Fibroblast of villous mesenchyme (primary cell): ENCODE data around the gene ZFAND6. TPM values are rescaled to one million over a fixed set of nuclear protein-coding genes. Genes with fewer than 3 reads are reported as not detected.

Experiments used
- DNase-seq: peaks from one replicate; pipeline ENCODE4 v3.0.0-alpha.2; 2010; ENCODE audit warnings: low read depth
- H3K4me3 ChIP-seq: 2 replicates; pipeline ENCODE4 v1.5.1; 2011; ENCODE audit warnings: low read depth, mild to moderate bottlenecking, low read length
- small RNA-seq: library from RNA; depleted of rRNA; stranded (forward); fragments of <200 nt; gene quantifications from one replicate; pipeline ENCODE3, GENCODE V24; 2012
- total RNA-seq: library from RNA; depleted of rRNA; stranded (reverse); fragments of >200 nt; gene quantifications from 2 replicates; pipeline ENCODE4 v1.2.3, GENCODE V29; 2012
- TF ChIP-seq, protein P1 (sequence below): IDR thresholded peaks from 2 replicates; pipeline ENCODE4 v1.5.1; 2012; ENCODE audit warnings: low read depth, mild to moderate bottlenecking, low read length; ENCODE audit not compliant: insufficient read depth

The ZFAND6 gene
- total RNA-seq, 1 donor, result 123 TPM

DNA sequence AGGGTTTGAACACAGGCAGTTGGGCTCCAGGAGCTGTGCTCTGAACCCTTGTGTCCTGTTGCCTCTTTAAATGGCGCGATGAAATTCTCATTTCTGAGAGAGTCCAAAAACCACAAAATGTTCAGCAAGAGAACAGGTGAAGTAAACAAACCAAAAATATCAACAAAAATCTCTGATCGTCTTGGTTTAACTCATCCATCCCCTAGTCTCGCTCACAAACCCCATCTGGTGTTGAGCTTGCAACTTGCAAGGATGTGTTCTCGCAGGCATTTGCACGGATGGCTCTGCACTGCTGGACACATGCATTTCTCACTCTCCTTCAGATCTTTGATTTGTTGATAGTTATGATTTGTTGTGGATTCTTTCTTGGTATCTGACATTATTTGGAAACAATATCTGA lies 124.4 kb downstream of the ZFAND6 start:
- TF ChIP-seq, protein P1, sequence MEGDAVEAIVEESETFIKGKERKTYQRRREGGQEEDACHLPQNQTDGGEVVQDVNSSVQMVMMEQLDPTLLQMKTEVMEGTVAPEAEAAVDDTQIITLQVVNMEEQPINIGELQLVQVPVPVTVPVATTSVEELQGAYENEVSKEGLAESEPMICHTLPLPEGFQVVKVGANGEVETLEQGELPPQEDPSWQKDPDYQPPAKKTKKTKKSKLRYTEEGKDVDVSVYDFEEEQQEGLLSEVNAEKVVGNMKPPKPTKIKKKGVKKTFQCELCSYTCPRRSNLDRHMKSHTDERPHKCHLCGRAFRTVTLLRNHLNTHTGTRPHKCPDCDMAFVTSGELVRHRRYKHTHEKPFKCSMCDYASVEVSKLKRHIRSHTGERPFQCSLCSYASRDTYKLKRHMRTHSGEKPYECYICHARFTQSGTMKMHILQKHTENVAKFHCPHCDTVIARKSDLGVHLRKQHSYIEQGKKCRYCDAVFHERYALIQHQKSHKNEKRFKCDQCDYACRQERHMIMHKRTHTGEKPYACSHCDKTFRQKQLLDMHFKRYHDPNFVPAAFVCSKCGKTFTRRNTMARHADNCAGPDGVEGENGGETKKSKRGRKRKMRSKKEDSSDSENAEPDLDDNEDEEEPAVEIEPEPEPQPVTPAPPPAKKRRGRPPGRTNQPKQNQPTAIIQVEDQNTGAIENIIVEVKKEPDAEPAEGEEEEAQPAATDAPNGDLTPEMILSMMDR, result peak; percentile 34
- DNase-seq, result peak; percentile 27
- no peak overlapping the region for H3K4me3 ChIP-seq

DNA sequence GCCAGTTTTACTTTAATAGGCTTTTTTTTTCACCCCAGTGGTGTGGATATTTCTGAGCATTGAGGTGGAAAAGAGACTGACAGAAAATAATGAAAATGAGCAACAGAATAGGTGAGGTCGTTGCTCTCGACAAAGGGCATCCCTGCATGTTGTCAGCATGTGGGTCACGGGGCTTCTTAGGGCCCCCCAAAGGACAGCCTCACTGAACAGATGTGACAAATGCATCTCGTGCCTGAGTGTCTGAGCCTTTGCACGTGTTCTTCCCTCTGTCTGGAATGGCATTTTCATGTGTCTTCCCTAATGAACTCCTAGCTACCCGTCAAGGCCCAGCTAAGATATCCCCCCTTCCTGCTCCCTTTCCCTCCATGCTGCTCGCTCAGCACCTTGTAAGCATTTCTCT lies 125.1 kb downstream of the ZFAND6 start:
- H3K4me3 ChIP-seq, result no peak overlapping the region
- TF ChIP-seq, protein P1, result no peak
- DNase-seq, result no peak

DNA sequence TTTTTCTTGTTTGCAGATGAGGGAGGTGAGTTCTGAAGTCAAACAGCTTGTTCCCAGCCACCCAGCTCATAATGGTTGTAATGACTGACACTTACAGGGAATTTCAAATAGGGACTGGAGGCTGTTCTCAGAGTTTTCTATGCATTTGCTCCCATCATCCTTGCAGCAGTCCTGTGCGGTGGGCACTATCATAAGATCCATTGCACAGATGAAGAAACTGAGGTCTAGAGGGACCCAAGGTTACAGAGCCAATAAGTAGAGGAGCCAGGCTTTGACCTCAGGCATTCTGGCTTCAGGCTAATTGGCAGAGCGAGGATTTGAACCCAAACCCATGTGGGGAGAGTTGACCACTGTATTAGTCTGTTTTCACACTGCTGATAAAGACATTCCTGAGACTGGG lies 125.7 kb downstream of the ZFAND6 start:
- H3K4me3 ChIP-seq, result no peak overlapping the region
- no peak for DNase-seq
- TF ChIP-seq, protein P1, result no peak

DNA sequence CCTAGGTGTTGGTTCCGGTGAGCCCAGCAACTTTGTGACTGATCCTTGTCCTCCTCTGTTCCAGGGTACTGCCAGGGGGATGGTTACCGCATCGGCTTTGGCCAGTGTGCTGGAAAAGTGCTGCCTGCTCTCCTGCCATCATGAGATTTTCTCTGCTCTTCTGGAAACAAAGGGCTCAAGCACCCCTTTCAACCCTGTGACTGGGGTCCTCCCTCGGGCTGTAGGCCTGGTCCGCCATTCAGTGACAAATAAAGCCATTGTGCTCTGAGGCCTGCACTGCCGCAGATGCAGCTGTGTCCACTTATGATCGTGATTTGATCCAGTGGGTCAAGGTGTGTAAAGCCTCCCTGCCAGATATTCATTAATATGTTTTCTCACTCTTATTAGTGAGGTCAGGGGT lies 126.6 kb downstream of the ZFAND6 start:
- H3K4me3 ChIP-seq, result no peak overlapping the region
- TF ChIP-seq, protein P1, result no peak
- DNase-seq, result no peak

DNA sequence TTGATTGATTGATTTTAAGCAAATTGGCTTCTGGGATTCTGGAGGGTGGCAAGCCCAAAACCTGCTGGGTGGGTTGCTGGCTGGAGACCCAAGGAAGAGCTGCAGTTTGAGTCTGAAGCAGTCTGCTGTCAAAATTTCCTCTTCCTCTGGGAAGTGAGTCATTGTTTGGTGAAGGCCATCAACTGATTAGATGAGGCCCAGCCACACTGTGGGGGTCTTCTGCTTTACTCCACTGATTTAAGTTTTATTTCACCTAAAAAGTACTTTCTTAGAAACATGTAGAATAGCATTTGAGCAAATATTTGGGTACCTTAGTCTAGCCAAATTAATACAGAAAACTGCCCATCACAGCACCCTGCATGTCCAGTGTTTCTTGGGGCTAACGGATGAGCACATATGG lies 127.1 kb downstream of the ZFAND6 start:
- no peak for DNase-seq
- TF ChIP-seq, protein P1, result no peak
- no peak overlapping the region for H3K4me3 ChIP-seq

Small RNAs within 50 kb of the gene (small RNA-seq; reads per million reads assigned to genes)
- not detected for gene RF00017

Other genes with a start within 250 kb of the ZFAND6 start
- gene MTHFS, start 162.7 kb upstream of the ZFAND6 start, total RNA-seq, result 9.5 and 9.7 TPM in 2 replicates
- gene BCL2A1, start 88.5 kb upstream of the ZFAND6 start, total RNA-seq, result not detected in 2 replicates
- 21.9 and 27.2 TPM in 2 replicates for gene FAH, start 93.3 kb downstream of the ZFAND6 start, total RNA-seq
- not detected in 2 replicates for gene CTXND1, start 192.5 kb downstream of the ZFAND6 start, total RNA-seq